H1 (cell line): ENCODE measurements around the gene PRAMEF12. TPM values are rescaled to one million over a fixed set of nuclear protein-coding genes. Genes with fewer than 3 reads are reported as not detected.

Experiments used
- CTCF ChIA-PET: fragments of 300-600 bp; sonication (Branson Sonifier 250); formaldehyde crosslinking; loops from one replicate; lab custom pipeline; 2021; ENCODE audit not compliant: partially characterized antibody; lab: Charles Lee
- POLR2A ChIA-PET: fragments of 300-600 bp; sonication (Branson Sonifier 250); formaldehyde crosslinking; loops from one replicate; lab custom pipeline; 2021; ENCODE audit warnings: inconsistent platforms; ENCODE audit not compliant: partially characterized antibody; lab: Charles Lee
- DNase-seq, 2 experiments: peaks; one replicate each; pipeline versions ENCODE4 v3.0.0 to v3.0.0-alpha.2; 2010 to 2022; ENCODE audit warnings: low spot score in 2 of 2, low read depth in 1 of 2, mixed read lengths in 1 of 2
- FAIRE-seq: peaks from 2 replicates; lab custom pipeline; 2011; peaks lifted over from hg19 to GRCh38; lab: Jason Lieb, UNC
- H2AFZ ChIP-seq: 2 replicates; pipeline ENCODE4 v1.8.1; 2012; ENCODE audit warnings: low read length, inconsistent platforms
- H2AK5ac ChIP-seq: 2 replicates; pipeline ENCODE4 v1.6.1; 2013; ENCODE audit warnings: low read depth, low read length
- H2BK120ac ChIP-seq: replicated peaks from 2 replicates; pipeline ENCODE3; 2013; ENCODE audit warnings: low read depth, low read length, inconsistent platforms
- H2BK12ac ChIP-seq: 2 replicates; pipeline ENCODE4 v1.6.1; 2013; ENCODE audit warnings: low read depth, low read length
- H2BK15ac ChIP-seq: 2 replicates; pipeline ENCODE4 v1.6.1; 2013; ENCODE audit warnings: low read length
- H2BK20ac ChIP-seq: 2 replicates; pipeline ENCODE4 v1.6.1; 2013; ENCODE audit warnings: low read length
- H2BK5ac ChIP-seq: 2 replicates; pipeline ENCODE4 v1.6.1; 2013; ENCODE audit warnings: low read depth, low read length
- H3K14ac ChIP-seq: 2 replicates; pipeline ENCODE4 v1.6.1; 2013; ENCODE audit warnings: inconsistent platforms; ENCODE audit not compliant: insufficient read length
- H3K18ac ChIP-seq: 2 replicates; pipeline ENCODE4 v1.6.1; 2013; ENCODE audit warnings: low read length; ENCODE audit errors: extremely low read depth
- H3K23ac ChIP-seq: 2 replicates; pipeline ENCODE4 v1.6.1; 2013; ENCODE audit warnings: inconsistent platforms; ENCODE audit not compliant: insufficient read length
- H3K23me2 ChIP-seq: 2 replicates; pipeline ENCODE4 v1.6.1; 2013; ENCODE audit warnings: low read depth, low read length
- H3K27ac ChIP-seq: 2 replicates; pipeline ENCODE4 v1.6.1; 2011; ENCODE audit warnings: low read depth, low read length, inconsistent platforms
- H3K27me3 ChIP-seq, 4 experiments: replicated peaks in 1 of 4; 1 replicate in 1 of 4; 2 replicates in 3 of 4; pipeline versions ENCODE4 v1.6.1 to v1.8.1; 2011 to 2013; ENCODE audit warnings: low read length in 3 of 4, mild to moderate bottlenecking in 3 of 4, inconsistent platforms in 2 of 4, mixed read lengths in 2 of 4, moderate library complexity in 1 of 4; ENCODE audit not compliant: control insufficient read depth in 3 of 4, insufficient read depth in 3 of 4; ENCODE audit errors: extremely low read depth in 1 of 4
- H3K36me3 ChIP-seq, 4 experiments: 2 replicates each; pipeline versions ENCODE4 v1.6.1 to v1.8.1; 2011 to 2013; ENCODE audit warnings: mild to moderate bottlenecking in 4 of 4, low read length in 3 of 4, moderate library complexity in 2 of 4, control low read depth in 1 of 4, inconsistent platforms in 1 of 4; ENCODE audit not compliant: insufficient read depth in 4 of 4, control insufficient read depth in 2 of 4
- H3K4ac ChIP-seq: replicated peaks from 2 replicates; pipeline ENCODE3; 2013; ENCODE audit warnings: low read length, low read depth, mixed read lengths, inconsistent platforms; ENCODE audit not compliant: insufficient read length
- H3K4me1 ChIP-seq, 4 experiments: replicated peaks in 1 of 4; 1 replicate in 1 of 4; 2 replicates in 3 of 4; pipeline versions ENCODE4 v1.6.1 to v1.8.1; 2011 to 2013; ENCODE audit warnings: low read length in 3 of 4, inconsistent platforms in 2 of 4, mixed read lengths in 1 of 4; ENCODE audit not compliant: insufficient read depth in 4 of 4, control insufficient read depth in 3 of 4
- H3K4me2 ChIP-seq, 2 experiments: 2 replicates each; pipeline versions ENCODE4 v1.6.1 to v1.8.1; 2011 to 2013; ENCODE audit warnings: low read depth in 2 of 2, low read length in 2 of 2, control low read depth in 1 of 2, inconsistent platforms in 1 of 2, mild to moderate bottlenecking in 1 of 2; ENCODE audit not compliant: insufficient read depth in 1 of 2
- H3K4me3 ChIP-seq, 4 experiments: fragments of 200-600, 300-600 bp in 1 of 4; sonication (generic), shearing (Covaris generic), sonication (Bioruptor Twin) in 1 of 4; 2 replicates each; pipeline versions ENCODE4 v1.5.1 to v1.8.1; 2011 to 2016; ENCODE audit warnings: low read length in 4 of 4, low read depth in 3 of 4, control low read depth in 2 of 4, inconsistent platforms in 2 of 4, mild to moderate bottlenecking in 2 of 4, mixed read lengths in 1 of 4, moderate library complexity in 1 of 4; ENCODE audit not compliant: insufficient read depth in 2 of 4; ENCODE audit errors: extremely low read depth in 1 of 4
- H3K56ac ChIP-seq: replicated peaks from 2 replicates; pipeline ENCODE3; 2013; ENCODE audit warnings: low read depth, mild to moderate bottlenecking, mixed read lengths, low read length, inconsistent platforms; ENCODE audit not compliant: insufficient read length
- H3K79me1 ChIP-seq: 2 replicates; pipeline ENCODE4 v1.6.1; 2013; ENCODE audit warnings: low read depth, low read length, control low read depth
- H3K79me2 ChIP-seq, 2 experiments: 2 replicates each; pipeline versions ENCODE4 v1.6.1 to v1.8.1; 2012 to 2013; ENCODE audit warnings: low read length in 2 of 2, mild to moderate bottlenecking in 2 of 2, inconsistent platforms in 1 of 2; ENCODE audit not compliant: insufficient read depth in 2 of 2, control insufficient read depth in 1 of 2
- H3K9ac ChIP-seq, 4 experiments: replicated peaks in 1 of 4; 1 replicate in 1 of 4; 2 replicates in 3 of 4; pipeline versions ENCODE4 v1.6.1 to v1.8.1; 2011 to 2013; ENCODE audit warnings: low read depth in 3 of 4, low read length in 3 of 4, control low read depth in 2 of 4, mild to moderate bottlenecking in 2 of 4, moderate library complexity in 2 of 4, inconsistent platforms in 1 of 4; ENCODE audit errors: extremely low read depth in 1 of 4
- H3K9me3 ChIP-seq, 2 experiments: 2 replicates each; pipeline versions ENCODE4 v1.6.1 to v1.8.1; 2012 to 2013; ENCODE audit warnings: mild to moderate bottlenecking in 2 of 2, moderate library complexity in 2 of 2, control low read depth in 1 of 2, inconsistent platforms in 1 of 2, low read depth in 1 of 2, low read length in 1 of 2, mixed read lengths in 1 of 2; ENCODE audit not compliant: insufficient read depth in 2 of 2
- H4K20me1 ChIP-seq, 2 experiments: replicated peaks in 1 of 2; 2 replicates each; pipeline versions ENCODE3 to v1.8.1; 2011 to 2013; ENCODE audit warnings: inconsistent platforms in 2 of 2, low read length in 2 of 2, mild to moderate bottlenecking in 1 of 2; ENCODE audit not compliant: insufficient read depth in 2 of 2, control insufficient read depth in 1 of 2
- H4K5ac ChIP-seq: 2 replicates; pipeline ENCODE4 v1.6.1; 2013; ENCODE audit warnings: low read length, low read depth, mixed read lengths, inconsistent platforms; ENCODE audit not compliant: insufficient read length
- H4K8ac ChIP-seq: 2 replicates; pipeline ENCODE4 v1.8.0; 2013; ENCODE audit warnings: mild to moderate bottlenecking, moderate library complexity, low read length, inconsistent platforms; ENCODE audit not compliant: insufficient read depth; ENCODE audit errors: extremely low read depth
- H4K91ac ChIP-seq: replicated peaks from 2 replicates; pipeline ENCODE3; 2013; ENCODE audit warnings: low read length, mixed read lengths, inconsistent platforms; ENCODE audit not compliant: insufficient read length
- BACH1 ChIP-seq: IDR thresholded peaks from 2 replicates; pipeline ENCODE4 v1.6.1; 2012; ENCODE audit warnings: low read length, improper control_type of control experiment
- CHD1 ChIP-seq: IDR thresholded peaks from 2 replicates; pipeline ENCODE4 v1.6.1; 2012; ENCODE audit warnings: low read depth, low read length, improper control_type of control experiment
- CREB1 ChIP-seq: IDR thresholded peaks from 2 replicates; pipeline ENCODE4 v1.6.1; 2012; ENCODE audit warnings: inconsistent platforms
- CTBP2 ChIP-seq: IDR thresholded peaks from 2 replicates; pipeline ENCODE4 v1.7.0; 2011; ENCODE audit warnings: borderline replicate concordance, mild to moderate bottlenecking, moderate library complexity, mixed read lengths, low read length; ENCODE audit not compliant: insufficient read depth, insufficient read length
- GABPA ChIP-seq: IDR thresholded peaks from 2 replicates; pipeline ENCODE4 v1.6.1; 2011; ENCODE audit warnings: mild to moderate bottlenecking, low read length, moderate library complexity, borderline replicate concordance; ENCODE audit not compliant: insufficient read depth
- HDAC2 ChIP-seq, 2 experiments: fragments of 300-600 bp in 1 of 2; sonication (generic) in 1 of 2; IDR thresholded peaks; 2 replicates each; pipeline ENCODE4 v1.6.1; 2011 to 2012; ENCODE audit warnings: low read depth in 2 of 2, low read length in 2 of 2, mild to moderate bottlenecking in 2 of 2, moderate library complexity in 2 of 2, borderline replicate concordance in 1 of 2, inconsistent platforms in 1 of 2
- RBBP5 ChIP-seq: IDR thresholded peaks from 2 replicates; pipeline ENCODE4 v1.7.1; 2012; ENCODE audit warnings: low read depth, mild to moderate bottlenecking, inconsistent platforms, low read length, moderate library complexity, borderline replicate concordance
- RXRA ChIP-seq: IDR thresholded peaks from 2 replicates; pipeline ENCODE4 v1.6.1; 2011; ENCODE audit warnings: low read depth, mild to moderate bottlenecking, low read length, moderate library complexity; ENCODE audit not compliant: insufficient read depth
- SIN3A ChIP-seq, 2 experiments: IDR thresholded peaks in 1 of 2; conservative IDR thresholded peaks in 1 of 2; 2 replicates each; pipeline ENCODE4 v1.6.1; 2011 to 2012; ENCODE audit warnings: low read length in 2 of 2, improper control_type of control experiment in 1 of 2, low read depth in 1 of 2, mild to moderate bottlenecking in 1 of 2
- SP2 ChIP-seq: IDR thresholded peaks from 2 replicates; pipeline ENCODE4 v1.6.1; 2012; ENCODE audit warnings: mild to moderate bottlenecking, low read length, inconsistent platforms
- TAF7 ChIP-seq: optimal IDR thresholded peaks from 2 replicates; pipeline ENCODE3; 2011; ENCODE audit warnings: low read depth, mild to moderate bottlenecking, inconsistent platforms, low read length, moderate library complexity, borderline replicate concordance
- TBP ChIP-seq: IDR thresholded peaks from 2 replicates; pipeline ENCODE4 v1.6.1; 2011; ENCODE audit warnings: low read depth, low read length, improper control_type of control experiment
- TEAD4 ChIP-seq: IDR thresholded peaks from 2 replicates; pipeline ENCODE4 v1.6.1; 2012; ENCODE audit warnings: low read depth, low read length, inconsistent platforms, mixed read lengths
- WGBS, 2 experiments: shearing (Covaris generic) in 1 of 2; methylation state at CpG; one replicate each; pipeline versions ENCODE4 v1.1.6 to v1.1.7; 2013 to 2015; ENCODE audit warnings: low lambda C conversion rate in 2 of 2, mixed read lengths in 2 of 2, inconsistent platforms in 1 of 2, low coverage in 1 of 2, missing lambda C conversion rate in 1 of 2; ENCODE audit not compliant: insufficient replicate concordance in 2 of 2, insufficient coverage in 1 of 2, insufficient read length in 1 of 2; ENCODE audit errors: extremely low coverage in 1 of 2, missing lambda C conversion rate in 1 of 2; 5-methylcytosine and 5-hydroxymethylcytosine counted together
- polyA plus RNA-seq, 7 experiments: library from polyadenylated mRNA; depleted of rRNA in 3 of 7; stranded (reverse) in 5 of 7; unstranded in 2 of 7; fragments of >200 nt in 5 of 7; fragments of 200-250 nt in 2 of 7; gene quantifications; 1 replicate in 5 of 7; 2 replicates in 1 of 7; 4 replicates in 1 of 7; pipeline versions ENCODE4 v1.2.1 to v1.2.3, GENCODE V29; 2011 to 2013; ENCODE audit warnings: missing spikeins in 2 of 7, mixed read lengths in 2 of 7
- total RNA-seq: library from RNA; stranded (reverse); fragmentation: NEBNext Ultra II Directional; extraction: Animal tissue kit (Norgen Biotek cat#: 25700); gene quantifications from 2 replicates; pipeline ENCODE4 v1.2.1, GENCODE V29; 2021
- TF ChIP-seq, protein P1 (sequence below): IDR thresholded peaks from 2 replicates; pipeline ENCODE4 v1.6.1; 2012; ENCODE audit warnings: inconsistent platforms

The PRAMEF12 gene
- total and polyA plus RNA-seq, 2 of the 8 experiments (the other 6 are each of a cell fraction or from before 2014, with no cell fraction given): not detected

DNA sequence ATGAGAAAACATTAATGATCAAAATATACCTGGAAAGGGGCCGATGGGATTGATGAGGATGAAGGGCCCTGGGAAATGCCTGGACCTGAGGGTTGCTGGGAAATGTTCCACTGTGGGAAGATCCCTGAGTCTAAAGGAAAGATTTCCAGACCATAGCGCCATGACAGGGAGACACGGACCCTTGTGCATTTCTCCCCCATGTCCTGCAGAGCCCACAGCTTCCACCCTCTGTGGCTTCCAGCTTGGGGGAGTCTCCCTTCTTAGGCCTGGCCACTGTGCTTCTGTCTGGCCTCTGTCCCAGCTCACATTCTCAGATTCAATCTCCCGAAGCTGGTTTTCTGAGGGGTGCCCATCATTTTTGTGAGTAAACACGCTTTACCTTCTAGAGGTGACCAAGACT, 1.0 kb upstream of the PRAMEF12 start:
- Histone ChIP-seq H2BK5ac (no peak overlapping the region), H4K20me1 (no peaks in the 10 kb centered on the region), H4K8ac (no peak overlapping the region), H3K36me3 (no peaks in the 10 kb centered on the region; a peak in 1 of 8 replicates), H3K56ac (no peak overlapping the region), H2AK5ac (no peak overlapping the region), H2BK15ac (no peak overlapping the region), H3K4me1 (no peaks in the 10 kb centered on the region), H3K27ac (no peak overlapping the region), H3K18ac (no peak overlapping the region), H3K27me3 (no peaks in the 10 kb centered on the region), H3K23me2 (no peaks in the 10 kb centered on the region), H2BK20ac (no peak overlapping the region), H3K79me2 (no peaks in the 10 kb centered on the region), H2BK120ac (no peak overlapping the region), H3K9ac (no peak overlapping the region), H3K4me2 (no peak overlapping the region), H3K4me3 (no peak overlapping the region), H2BK12ac (no peak overlapping the region), H3K9me3 (no peaks in the 10 kb centered on the region), H4K5ac (no peak overlapping the region), H3K14ac (no peak overlapping the region), H3K4ac (no peak overlapping the region), H3K79me1 (no peaks in the 10 kb centered on the region), H2AFZ (no peak overlapping the region), H3K23ac (no peak overlapping the region), H4K91ac (no peak overlapping the region)
- ChIA-PET POLR2A (no interaction called here), CTCF (interaction anchor here (0.7 to 2.4 kb wide), 4 partner anchors 8 to 30 kb away, joined by 3 to 7 read pairs (median 3); no protein-coding TSS in a partner anchor)
- WGBS, 2 experiments: 96% methylated on average over 5 of the region's 5 CpGs; no CpG with 5 or more reads in 1 of the 2 experiments
- DNase-seq (no peak), FAIRE-seq (no peak)
- TF ChIP-seq GABPA: no peak
- TF ChIP-seq TEAD4: no peak
- no peak for TF ChIP-seq CTBP2
- no peak for TF ChIP-seq CREB1
- TF ChIP-seq, protein P1, sequence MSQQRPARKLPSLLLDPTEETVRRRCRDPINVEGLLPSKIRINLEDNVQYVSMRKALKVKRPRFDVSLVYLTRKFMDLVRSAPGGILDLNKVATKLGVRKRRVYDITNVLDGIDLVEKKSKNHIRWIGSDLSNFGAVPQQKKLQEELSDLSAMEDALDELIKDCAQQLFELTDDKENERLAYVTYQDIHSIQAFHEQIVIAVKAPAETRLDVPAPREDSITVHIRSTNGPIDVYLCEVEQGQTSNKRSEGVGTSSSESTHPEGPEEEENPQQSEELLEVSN: no peak
- no peak for TF ChIP-seq SP2
- no peak for TF ChIP-seq TBP
- TF ChIP-seq CHD1: no peak
- TF ChIP-seq RBBP5: no peak
- no peak for TF ChIP-seq RXRA
- no peak for TF ChIP-seq HDAC2 (IDR thresholded peaks at IDR 0.05; ENCODE audit: borderline replicate concordance in 1 of 2, low read depth in 2 of 2, low read length in 2 of 2)
- TF ChIP-seq SIN3A (conservative IDR thresholded peaks at IDR 0.05 in 1 of 2, IDR thresholded peaks at IDR 0.05 in 1 of 2; ENCODE audit: low read depth in 1 of 2, low read length in 2 of 2): no peak
- no peak for TF ChIP-seq BACH1
- no peak for TF ChIP-seq TAF7
